Stimulated activated CD4-positive, alpha-beta T cell treated with anti-CD3 and anti-CD28 coated beads, Interleukin-12 subunit alpha, Interleukin-12 subunit beta, amount 100 ng/mL, for 24 hours (primary cell): ENCODE data around the gene NUDT10.
"Not testable (repeated sequence)": the region's sequence is repeated elsewhere in the genome, so short reads cannot be mapped to it uniquely, and the experiment has no call there.

ENCODE experiments used
- DNase-seq, 2 experiments: peaks; one replicate each; pipeline ENCODE4 v3.0.0-alpha.2; 2020; ENCODE audit warnings: low read depth in 2 of 2

Gene NUDT10

GRCh38 chrX:51332188-51332942 is at the start of gene NUDT10:
NUDT10 (plus strand) TSS chrX:51332822; CDS start chrX:51332966, 144 bp downstream.
- DNase-seq, result peak in 1 of 2 experiments; percentile 41

GRCh38 chrX:51292421-51292820 is 40.2 kb upstream of the NUDT10 start:
- DNase-seq, result no peak

GRCh38 chrX:51296138-51296537 is 36.5 kb upstream of the NUDT10 start:
- DNase-seq, result no peak

DNA sequence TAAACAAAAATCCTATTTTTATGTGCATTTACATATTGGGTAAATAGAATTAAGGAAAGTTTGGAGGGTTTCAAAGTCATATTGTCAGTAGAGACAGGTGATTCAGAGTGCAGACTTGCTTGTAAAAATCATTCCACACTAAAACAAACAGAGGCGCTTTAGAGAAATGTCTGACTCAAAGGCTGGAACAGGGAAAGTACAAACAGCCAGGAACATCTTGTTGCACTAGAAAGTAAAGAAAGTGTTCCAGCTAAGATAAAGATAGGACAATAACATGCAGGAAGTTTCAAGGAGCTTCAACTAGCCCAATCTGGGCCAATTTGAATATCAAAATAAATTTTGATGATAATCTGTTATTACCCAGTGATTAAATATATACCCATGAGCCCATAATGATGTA is 16.4 kb upstream of the NUDT10 start:
- no peak for DNase-seq

DNA sequence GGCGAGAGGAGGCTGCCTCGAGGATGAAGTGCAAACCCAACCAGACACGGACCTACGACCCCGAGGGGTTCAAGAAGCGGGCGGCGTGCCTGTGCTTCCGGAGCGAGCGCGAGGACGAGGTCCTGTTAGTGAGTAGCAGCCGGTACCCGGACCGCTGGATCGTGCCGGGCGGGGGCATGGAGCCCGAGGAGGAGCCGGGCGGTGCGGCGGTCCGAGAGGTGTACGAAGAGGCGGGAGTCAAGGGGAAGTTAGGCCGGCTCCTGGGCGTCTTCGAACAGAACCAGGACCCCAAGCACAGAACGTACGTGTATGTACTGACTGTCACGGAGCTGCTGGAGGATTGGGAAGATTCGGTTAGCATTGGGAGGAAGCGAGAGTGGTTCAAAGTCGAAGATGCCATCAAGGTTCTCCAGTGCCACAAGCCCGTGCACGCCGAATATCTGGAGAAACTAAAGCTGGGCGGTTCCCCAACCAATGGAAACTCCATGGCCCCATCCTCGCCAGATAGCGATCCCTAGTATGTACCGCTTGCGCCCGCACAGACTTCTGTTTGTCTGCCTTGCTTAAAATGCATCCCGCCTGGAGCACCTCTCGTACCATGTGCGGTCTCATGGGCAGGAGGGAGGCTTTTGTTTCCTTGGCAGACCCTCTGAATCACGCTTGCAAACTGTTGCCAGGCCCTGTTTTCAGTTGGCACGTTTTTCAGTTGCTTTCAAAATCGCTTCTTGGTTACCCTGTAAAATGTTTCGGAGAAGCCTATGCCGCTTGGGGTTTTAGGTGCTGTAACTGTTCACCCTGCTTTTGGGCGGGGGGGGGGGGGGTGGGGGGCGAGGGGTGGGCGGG is 542 bp downstream of the NUDT10 start:
- DNase-seq, result not testable (repeated sequence)

DNA sequence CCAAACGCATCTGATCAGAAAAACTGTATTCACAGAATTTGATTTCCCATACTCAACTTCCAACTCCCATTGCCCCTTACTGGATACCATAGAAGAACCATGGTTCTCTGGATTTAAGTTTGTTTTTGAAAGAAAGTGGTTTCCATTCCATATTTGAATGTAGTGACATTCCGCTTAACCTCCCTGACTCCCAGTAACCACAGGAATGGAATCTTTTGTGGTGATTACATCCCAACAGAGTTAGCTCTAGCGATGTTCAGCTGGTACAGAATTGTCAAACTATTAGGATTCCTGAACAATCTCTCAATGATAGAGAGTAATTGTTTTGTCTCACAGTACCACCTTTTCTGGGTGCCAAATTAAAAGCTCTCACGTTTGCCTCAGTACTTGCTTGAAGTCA is 1.7 kb downstream of the NUDT10 start:
- DNase-seq, result no peak

- DNase-seq, result no peak
These were observed 4.0 kb downstream of the NUDT10 start for GRCh38 chrX:51336584-51336983.

DNA sequence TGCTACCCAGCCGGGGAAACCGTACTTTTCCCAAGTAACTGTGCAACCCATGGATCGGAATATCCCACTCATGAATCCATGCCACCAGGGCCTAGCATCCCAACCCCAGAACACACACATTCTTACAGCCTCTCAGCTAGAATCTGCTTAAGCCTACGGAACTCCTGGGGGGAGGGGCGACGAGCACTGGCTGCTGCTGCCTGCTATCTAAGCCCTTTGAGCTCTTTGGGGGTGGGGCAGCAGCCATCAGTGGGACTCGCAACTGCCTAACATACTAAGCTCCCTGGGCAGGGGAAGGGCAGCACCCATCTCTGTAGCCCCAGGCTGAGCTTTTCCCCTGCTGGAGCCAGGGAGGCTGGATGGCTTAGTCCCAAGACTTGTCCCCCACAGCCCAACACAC is 28.6 kb downstream of the NUDT10 start:
- DNase-seq, result no peak

DNA sequence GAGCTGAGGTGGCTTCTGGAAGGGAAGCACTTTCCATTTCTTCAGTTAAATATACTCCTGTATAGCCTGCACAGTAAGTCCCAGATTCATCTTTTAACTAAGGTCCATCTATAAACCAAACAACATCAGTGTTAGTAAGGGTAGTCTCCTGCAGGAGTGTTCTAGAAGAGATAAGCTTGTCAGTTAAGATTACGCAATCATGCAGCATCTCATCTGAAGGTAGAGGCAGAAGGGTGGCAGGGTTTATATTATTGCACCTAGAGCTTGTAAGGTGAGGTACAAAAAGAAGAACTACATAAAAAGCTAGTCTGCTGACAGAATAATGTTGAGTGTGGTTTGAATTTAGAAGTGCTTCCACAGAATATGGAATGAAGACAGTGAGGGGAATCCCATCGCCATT is 44.0 kb downstream of the NUDT10 start:
- no peak for DNase-seq
